Measurements from ENCODE around the gene RNGTT.

RNGTT gene

GRCh38 chr6:89007209-89008000 lies 44.0 kb upstream of the RNGTT start:
- no peak for DNase-seq (ENCODE audit: low spot score)
- TF ChIP-seq, protein P1, sequence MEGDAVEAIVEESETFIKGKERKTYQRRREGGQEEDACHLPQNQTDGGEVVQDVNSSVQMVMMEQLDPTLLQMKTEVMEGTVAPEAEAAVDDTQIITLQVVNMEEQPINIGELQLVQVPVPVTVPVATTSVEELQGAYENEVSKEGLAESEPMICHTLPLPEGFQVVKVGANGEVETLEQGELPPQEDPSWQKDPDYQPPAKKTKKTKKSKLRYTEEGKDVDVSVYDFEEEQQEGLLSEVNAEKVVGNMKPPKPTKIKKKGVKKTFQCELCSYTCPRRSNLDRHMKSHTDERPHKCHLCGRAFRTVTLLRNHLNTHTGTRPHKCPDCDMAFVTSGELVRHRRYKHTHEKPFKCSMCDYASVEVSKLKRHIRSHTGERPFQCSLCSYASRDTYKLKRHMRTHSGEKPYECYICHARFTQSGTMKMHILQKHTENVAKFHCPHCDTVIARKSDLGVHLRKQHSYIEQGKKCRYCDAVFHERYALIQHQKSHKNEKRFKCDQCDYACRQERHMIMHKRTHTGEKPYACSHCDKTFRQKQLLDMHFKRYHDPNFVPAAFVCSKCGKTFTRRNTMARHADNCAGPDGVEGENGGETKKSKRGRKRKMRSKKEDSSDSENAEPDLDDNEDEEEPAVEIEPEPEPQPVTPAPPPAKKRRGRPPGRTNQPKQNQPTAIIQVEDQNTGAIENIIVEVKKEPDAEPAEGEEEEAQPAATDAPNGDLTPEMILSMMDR (conservative IDR thresholded peaks at IDR 0.05; ENCODE audit: low read depth) = no peak
- ChIA-PET CTCF (interaction anchor here (0.6 kb wide), 1 partner anchor 25 kb away, joined by 3 read pairs; no protein-coding TSS in a partner anchor), POLR2A (ENCODE audit: low non-redundant PET) (no interaction called here)
- H3K27ac ChIP-seq = no peak overlapping the region

DNA sequence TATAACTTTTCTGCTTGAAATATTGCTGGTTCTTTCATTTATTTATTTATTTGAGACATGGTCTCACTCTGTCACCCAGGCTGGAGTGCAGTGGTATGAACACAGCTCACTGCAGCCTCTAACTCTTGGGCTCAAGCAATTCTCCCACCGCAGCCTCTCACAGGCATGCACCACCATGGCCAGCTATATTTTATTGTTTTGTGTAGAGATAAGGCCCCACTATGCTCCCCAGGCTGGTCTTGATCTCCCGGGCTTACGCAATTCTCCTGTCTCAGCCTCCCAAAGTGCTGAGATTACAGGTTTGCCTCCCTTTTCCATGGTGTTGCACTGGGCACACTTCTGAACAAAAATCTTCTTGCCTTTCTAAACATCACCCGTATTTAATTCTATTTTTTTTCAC lies 39.1 kb upstream of the RNGTT start:
- ChIA-PET POLR2A (ENCODE audit: low non-redundant PET) (no interaction called here), CTCF (no interaction called here)
- DNase-seq (ENCODE audit: low spot score) = no peak
- TF ChIP-seq, protein P1 (conservative IDR thresholded peaks at IDR 0.05; ENCODE audit: low read depth) = no peak
- no peak overlapping the region for H3K27ac ChIP-seq

GRCh38 chr6:88997327-88997726 lies 33.9 kb upstream of the RNGTT start:
- TF ChIP-seq, protein P1 (conservative IDR thresholded peaks at IDR 0.05; ENCODE audit: low read depth) = no peak
- ChIA-PET CTCF (interaction anchor here (0.6 kb wide), 1 partner anchor 182 kb away, joined by 5 read pairs; no protein-coding TSS in a partner anchor), POLR2A (ENCODE audit: low non-redundant PET) (no interaction called here)
- no peak for DNase-seq (ENCODE audit: low spot score)
- H3K27ac ChIP-seq = no peak overlapping the region

GRCh38 chr6:88992741-88993552 lies 29.5 kb upstream of the RNGTT start:
- no peak for DNase-seq (ENCODE audit: low spot score)
- CTCF ChIA-PET = interaction anchor here (0.5 to 1.0 kb wide), 2 partner anchors 11 kb away, joined by 3 to 5 read pairs; no protein-coding TSS in a partner anchor
- TF ChIP-seq, protein P1 (conservative IDR thresholded peaks at IDR 0.05; ENCODE audit: low read depth) = no peak
- H3K27ac ChIP-seq = no peak overlapping the region
- POLR2A ChIA-PET (ENCODE audit: low non-redundant PET) = no interaction called here

- ChIA-PET CTCF (no interaction called here), POLR2A (ENCODE audit: low non-redundant PET) (no interaction called here)
- TF ChIP-seq, protein P1 (conservative IDR thresholded peaks at IDR 0.05; ENCODE audit: low read depth) = no peak
- no peak for DNase-seq (ENCODE audit: low spot score)
- H3K27ac ChIP-seq = no peak overlapping the region
Measured at GRCh38 chr6:88989215-88989614, 25.8 kb upstream of the RNGTT start.

DNA sequence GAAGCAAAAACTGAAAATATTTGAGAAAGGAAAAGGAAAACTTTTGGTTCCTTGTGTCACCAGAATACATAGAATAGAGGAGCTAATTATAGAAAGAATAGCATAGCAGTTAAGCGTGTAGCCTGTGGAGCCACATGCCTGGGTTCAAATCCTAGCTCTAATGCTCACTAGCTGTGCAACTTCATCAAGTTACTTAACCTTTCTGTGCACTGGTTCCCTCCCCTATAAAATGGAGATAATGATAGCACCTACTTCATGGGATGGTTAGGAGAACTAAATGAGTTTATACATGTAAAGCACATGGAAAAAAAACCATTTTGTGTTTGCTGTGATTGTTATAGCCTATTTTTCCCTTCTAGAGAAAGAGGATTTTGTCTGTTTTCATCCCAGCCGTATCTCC lies 24.5 kb upstream of the RNGTT start:
- ChIA-PET POLR2A (ENCODE audit: low non-redundant PET) (no interaction called here), CTCF (interaction anchor here (0.7 kb wide), 3 partner anchors 324 to 1927 kb away, joined by 3 to 4 read pairs (median 4); no protein-coding TSS in a partner anchor)
- DNase-seq (ENCODE audit: low spot score) = no peak
- TF ChIP-seq, protein P1 (conservative IDR thresholded peaks at IDR 0.05; ENCODE audit: low read depth) = no peak
- no peak overlapping the region for H3K27ac ChIP-seq
